ENCODE data around the gene GPR137C.

DNA sequence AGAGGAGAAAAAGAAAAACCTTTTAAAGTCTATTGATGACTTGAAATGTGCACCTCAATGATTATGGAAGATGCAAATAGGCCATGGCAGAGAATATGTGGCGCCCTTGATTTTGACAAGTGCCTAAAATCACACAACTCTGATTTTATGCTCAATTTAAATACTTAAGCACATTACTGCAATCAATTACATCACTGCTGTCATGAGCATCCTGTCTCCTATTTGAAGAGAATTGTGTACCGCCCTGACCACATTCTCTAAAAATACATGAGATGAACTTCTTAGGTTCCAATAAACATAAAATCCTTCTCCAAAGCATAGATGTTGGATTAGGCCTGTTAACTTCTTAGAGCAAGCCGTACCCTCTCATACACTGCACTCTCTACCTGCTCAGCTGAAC, 2.0 kb upstream of the GPR137C start:
- TF ChIP-seq CTCF (IDR thresholded peaks at IDR 0.05): no peak
- no peak for TF ChIP-seq POLR2A (IDR thresholded peaks at IDR 0.05)
